Measurements from ENCODE around the gene LMX1B. TPM values are rescaled to one million over a fixed set of nuclear protein-coding genes. Genes with fewer than 3 reads are reported as not detected.

LMX1B gene
- total RNA-seq, 1 experiment from 2014 or later: not detected

DNA sequence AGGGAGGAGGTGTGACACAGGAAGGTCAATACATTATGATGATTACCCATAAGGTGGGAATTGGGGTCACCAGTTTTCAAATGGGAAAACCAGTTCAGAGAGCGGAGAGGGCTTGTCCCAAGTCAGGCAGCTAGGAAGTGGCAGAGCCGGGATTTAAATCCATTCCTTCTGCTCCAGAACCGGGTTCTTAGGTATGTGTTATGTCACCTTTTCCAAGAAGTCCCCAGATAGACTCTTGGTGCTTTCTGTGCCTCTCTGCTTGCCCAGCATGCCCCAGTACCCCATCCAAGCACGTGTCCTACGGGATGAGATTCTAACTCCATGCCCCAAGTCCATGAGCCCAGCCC lies 69.9 kb downstream of the LMX1B start:
- POLR2A ChIA-PET (ENCODE audit: low non-redundant PET): no interaction called here
- CTCF ChIA-PET: no interaction called here
- no peak for TF ChIP-seq EZH2 (IDR thresholded peaks at IDR 0.05; ENCODE audit: borderline replicate concordance, low read depth, low read length, poor library complexity, severe bottlenecking)
- TF ChIP-seq, protein P1, sequence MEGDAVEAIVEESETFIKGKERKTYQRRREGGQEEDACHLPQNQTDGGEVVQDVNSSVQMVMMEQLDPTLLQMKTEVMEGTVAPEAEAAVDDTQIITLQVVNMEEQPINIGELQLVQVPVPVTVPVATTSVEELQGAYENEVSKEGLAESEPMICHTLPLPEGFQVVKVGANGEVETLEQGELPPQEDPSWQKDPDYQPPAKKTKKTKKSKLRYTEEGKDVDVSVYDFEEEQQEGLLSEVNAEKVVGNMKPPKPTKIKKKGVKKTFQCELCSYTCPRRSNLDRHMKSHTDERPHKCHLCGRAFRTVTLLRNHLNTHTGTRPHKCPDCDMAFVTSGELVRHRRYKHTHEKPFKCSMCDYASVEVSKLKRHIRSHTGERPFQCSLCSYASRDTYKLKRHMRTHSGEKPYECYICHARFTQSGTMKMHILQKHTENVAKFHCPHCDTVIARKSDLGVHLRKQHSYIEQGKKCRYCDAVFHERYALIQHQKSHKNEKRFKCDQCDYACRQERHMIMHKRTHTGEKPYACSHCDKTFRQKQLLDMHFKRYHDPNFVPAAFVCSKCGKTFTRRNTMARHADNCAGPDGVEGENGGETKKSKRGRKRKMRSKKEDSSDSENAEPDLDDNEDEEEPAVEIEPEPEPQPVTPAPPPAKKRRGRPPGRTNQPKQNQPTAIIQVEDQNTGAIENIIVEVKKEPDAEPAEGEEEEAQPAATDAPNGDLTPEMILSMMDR (conservative IDR thresholded peaks at IDR 0.05; ENCODE audit: low read depth, low read length): no peak
- no peaks in the 10 kb centered on the region for H3K9me3 ChIP-seq (ENCODE audit: low read depth, low read length, poor library complexity, severe bottlenecking)
- no peak overlapping the region for H3K27ac ChIP-seq (ENCODE audit: low read depth, low read length, poor library complexity, severe bottlenecking)
- no TSS peak for BruUV-seq (replicated peaks)
- DNase-seq (ENCODE audit: low spot score): no peak
- peaks cover 94% of the 10 kb centered on the region for H3K27me3 ChIP-seq (replicated peaks; ENCODE audit: insufficient read depth, low read depth, low read length, poor library complexity)
- H3K4me3 ChIP-seq (ENCODE audit: low read depth, low read length, poor library complexity, severe bottlenecking): no peak overlapping the region
- H3K4me1 ChIP-seq (ENCODE audit: insufficient read depth, low read length, poor library complexity, severe bottlenecking): no peaks in the 10 kb centered on the region
- H3K36me3 ChIP-seq (ENCODE audit: insufficient read depth, low read length, poor library complexity, severe bottlenecking): no peaks in the 10 kb centered on the region
- intact Hi-C loops (cut with micrococcal nuclease; ENCODE audit: unreplicated experiment): no loop called here

DNA sequence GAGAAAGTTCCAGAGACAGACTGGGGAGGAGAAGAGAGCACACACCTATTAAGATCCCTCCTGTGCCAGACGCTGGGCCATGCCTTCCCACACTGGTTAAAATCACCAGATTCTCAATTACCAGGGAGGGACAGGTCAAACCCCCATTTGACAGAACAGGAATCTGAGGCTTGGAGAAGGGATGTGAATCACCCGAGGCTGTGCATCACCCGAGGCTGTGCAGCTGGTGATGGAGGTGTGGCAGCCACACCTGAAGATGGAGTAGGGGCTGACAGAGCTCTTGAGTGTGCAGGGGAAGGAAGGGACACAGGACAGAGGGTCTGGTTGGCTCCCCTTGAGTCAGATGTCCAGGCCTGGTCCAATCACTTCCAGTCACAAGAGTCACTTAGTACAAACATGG lies 70.6 kb downstream of the LMX1B start:
- Histone ChIP-seq H3K27me3 (replicated peaks; ENCODE audit: insufficient read depth, low read depth, low read length, poor library complexity) (peaks cover 94% of the 10 kb centered on the region), H3K9me3 (ENCODE audit: low read depth, low read length, poor library complexity, severe bottlenecking) (no peaks in the 10 kb centered on the region), H3K4me3 (ENCODE audit: low read depth, low read length, poor library complexity, severe bottlenecking) (no peak overlapping the region), H3K4me1 (ENCODE audit: insufficient read depth, low read length, poor library complexity, severe bottlenecking) (no peaks in the 10 kb centered on the region), H3K27ac (ENCODE audit: low read depth, low read length, poor library complexity, severe bottlenecking) (no peak overlapping the region), H3K36me3 (ENCODE audit: insufficient read depth, low read length, poor library complexity, severe bottlenecking) (no peaks in the 10 kb centered on the region)
- POLR2A ChIA-PET (ENCODE audit: low non-redundant PET): no interaction called here
- TF ChIP-seq EZH2 (IDR thresholded peaks at IDR 0.05; ENCODE audit: borderline replicate concordance, low read depth, low read length, poor library complexity, severe bottlenecking): no peak
- TF ChIP-seq, protein P1 (conservative IDR thresholded peaks at IDR 0.05; ENCODE audit: low read depth, low read length): no peak
- BruUV-seq (replicated peaks): no TSS peak
- intact Hi-C loops (cut with micrococcal nuclease; ENCODE audit: unreplicated experiment): no loop called here
- DNase-seq (ENCODE audit: low spot score): no peak
- CTCF ChIA-PET: no interaction called here

DNA sequence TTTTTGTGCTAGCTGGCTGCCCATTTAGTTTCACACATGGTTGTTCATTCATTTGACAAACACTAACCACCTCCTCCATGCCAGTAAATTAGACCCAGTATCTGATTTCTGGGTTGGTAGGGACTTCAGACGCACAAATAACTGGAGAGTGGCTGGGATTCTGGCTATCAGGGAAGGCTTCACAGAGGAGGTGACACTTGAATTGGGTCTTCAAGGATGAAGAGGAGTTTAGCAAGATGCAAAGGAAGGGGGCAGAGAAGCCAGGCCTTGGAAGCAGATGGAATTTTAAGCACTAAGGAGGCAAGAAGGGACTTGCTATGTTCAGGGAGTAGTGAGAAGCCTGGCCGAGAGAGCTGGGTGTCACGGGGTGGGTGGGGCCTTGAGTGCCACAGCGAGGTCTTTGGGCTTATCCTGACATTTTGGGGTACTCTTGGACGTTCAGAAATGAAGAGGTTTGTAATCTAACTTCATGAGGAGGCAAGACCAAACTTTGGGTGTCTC lies 71.3 kb downstream of the LMX1B start:
- CTCF ChIA-PET: no interaction called here
- Histone ChIP-seq H3K9me3 (ENCODE audit: low read depth, low read length, poor library complexity, severe bottlenecking) (no peaks in the 10 kb centered on the region), H3K27me3 (replicated peaks; ENCODE audit: insufficient read depth, low read depth, low read length, poor library complexity) (peaks cover 93% of the 10 kb centered on the region), H3K27ac (ENCODE audit: low read depth, low read length, poor library complexity, severe bottlenecking) (no peak overlapping the region), H3K4me3 (ENCODE audit: low read depth, low read length, poor library complexity, severe bottlenecking) (no peak overlapping the region), H3K4me1 (ENCODE audit: insufficient read depth, low read length, poor library complexity, severe bottlenecking) (no peaks in the 10 kb centered on the region), H3K36me3 (ENCODE audit: insufficient read depth, low read length, poor library complexity, severe bottlenecking) (no peaks in the 10 kb centered on the region)
- BruUV-seq (replicated peaks): no TSS peak
- intact Hi-C loops (cut with micrococcal nuclease; ENCODE audit: unreplicated experiment): no loop called here
- POLR2A ChIA-PET (ENCODE audit: low non-redundant PET): no interaction called here
- DNase-seq (ENCODE audit: low spot score): no peak
- TF ChIP-seq, protein P1 (conservative IDR thresholded peaks at IDR 0.05; ENCODE audit: low read depth, low read length): no peak
- no peak for TF ChIP-seq EZH2 (IDR thresholded peaks at IDR 0.05; ENCODE audit: borderline replicate concordance, low read depth, low read length, poor library complexity, severe bottlenecking)
